Activated CD4-positive, alpha-beta T cell treated with anti-CD3 and anti-CD28 coated beads, Interleukin-2, Interleukin-4, amounts not matched to agents 100 ng/mL and 50 ng/mL, durations not matched to agents 16 hours and 8 hours (primary cell): ENCODE data around the gene PCDHAC2.

ENCODE experiments used
- DNase-seq: peaks from one replicate; pipeline ENCODE4 v3.0.0-alpha.2; 2020; ENCODE audit warnings: low spot score

Gene PCDHAC2, protein sequence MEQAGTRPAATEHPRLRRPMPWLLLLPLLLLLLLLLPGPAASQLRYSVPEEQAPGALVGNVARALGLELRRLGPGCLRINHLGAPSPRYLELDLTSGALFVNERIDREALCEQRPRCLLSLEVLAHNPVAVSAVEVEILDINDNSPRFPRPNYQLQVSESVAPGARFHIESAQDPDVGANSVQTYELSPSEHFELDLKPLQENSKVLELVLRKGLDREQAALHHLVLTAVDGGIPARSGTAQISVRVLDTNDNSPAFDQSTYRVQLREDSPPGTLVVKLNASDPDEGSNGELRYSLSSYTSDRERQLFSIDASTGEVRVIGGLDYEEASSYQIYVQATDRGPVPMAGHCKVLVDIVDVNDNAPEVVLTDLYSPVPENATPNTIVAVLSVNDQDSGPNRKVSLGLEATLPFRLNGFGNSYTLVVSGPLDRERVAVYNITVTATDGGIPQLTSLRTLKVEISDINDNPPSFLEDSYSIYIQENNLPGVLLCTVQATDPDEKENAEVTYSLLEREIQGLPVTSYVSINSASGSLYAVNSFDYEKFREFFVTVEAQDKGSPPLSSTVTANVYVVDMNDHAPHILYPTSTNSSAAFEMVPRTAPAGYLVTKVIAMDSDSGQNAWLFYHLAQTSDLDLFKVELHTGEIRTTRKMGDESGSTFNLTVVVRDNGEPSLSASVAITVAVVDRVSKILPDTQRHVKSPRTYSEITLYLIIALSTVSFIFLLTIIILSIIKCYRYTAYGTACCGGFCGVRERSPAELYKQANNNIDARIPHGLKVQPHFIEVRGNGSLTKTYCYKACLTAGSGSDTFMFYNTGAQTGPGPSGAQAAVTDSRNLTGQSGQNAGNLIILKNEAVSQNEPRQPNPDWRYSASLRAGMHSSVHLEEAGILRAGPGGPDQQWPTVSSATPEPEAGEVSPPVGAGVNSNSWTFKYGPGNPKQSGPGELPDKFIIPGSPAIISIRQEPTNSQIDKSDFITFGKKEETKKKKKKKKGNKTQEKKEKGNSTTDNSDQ

DNA sequence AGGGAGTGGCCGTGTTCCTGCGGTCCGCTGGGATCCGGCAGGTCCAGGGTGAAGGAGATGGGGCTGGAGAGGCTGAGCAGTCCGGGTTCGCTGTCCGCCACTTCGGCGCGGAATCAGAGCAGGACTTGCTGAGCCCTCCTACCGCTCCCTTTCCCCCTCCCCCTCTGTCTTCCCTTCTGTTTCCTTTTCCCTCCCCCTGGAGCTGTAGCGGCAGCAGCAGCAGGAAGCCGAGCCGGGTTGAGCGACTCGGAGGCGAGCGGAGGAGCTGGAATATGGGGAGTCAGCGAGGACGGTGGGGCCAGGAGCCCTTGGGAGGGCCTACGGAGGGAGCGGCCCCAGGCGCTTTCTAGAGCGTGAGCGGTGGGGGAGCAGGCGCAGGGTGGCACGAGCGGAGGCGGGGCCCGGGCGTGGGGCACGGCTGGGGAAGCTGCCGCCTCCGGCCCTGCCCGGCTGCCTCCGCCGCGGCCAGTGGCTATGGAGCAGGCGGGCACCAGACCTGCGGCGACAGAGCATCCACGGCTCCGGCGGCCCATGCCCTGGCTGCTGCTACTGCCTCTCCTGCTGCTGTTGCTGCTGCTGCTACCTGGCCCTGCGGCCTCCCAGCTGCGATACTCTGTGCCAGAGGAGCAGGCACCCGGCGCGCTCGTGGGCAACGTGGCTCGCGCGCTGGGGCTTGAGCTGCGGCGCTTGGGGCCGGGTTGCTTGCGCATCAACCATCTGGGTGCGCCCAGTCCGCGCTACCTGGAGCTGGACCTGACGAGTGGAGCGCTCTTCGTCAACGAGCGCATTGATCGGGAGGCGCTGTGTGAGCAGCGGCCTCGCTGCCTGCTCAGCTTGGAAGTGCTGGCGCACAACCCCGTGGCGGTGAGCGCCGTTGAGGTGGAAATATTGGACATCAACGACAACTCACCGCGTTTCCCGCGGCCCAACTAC is at the start of gene PCDHAC2:
Gene PCDHAC2 (plus strand): TSS at position 184 of the 933 bp plus-strand sequence. CDS start 291 bp downstream, at position 475.
- no peak for DNase-seq

DNA sequence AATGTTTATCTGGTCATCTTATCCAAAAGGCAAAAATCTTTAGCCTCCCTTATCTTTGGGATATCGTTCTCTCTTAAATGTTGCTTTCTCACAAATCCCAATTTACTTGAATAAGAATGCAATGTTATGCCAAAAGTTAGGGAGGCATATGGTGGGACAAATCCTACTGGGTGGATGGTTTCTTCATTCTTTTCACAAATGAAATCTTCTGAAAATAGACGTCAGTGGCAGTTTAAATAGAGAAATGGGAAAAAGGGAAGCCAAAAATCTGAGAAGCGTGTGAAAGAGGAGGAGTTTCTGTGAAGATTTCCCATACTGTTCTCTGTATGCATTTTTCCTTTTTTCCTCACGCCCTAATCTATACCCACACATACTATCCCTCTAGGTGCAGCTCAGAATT is 42.7 kb upstream of the PCDHAC2 start:
- DNase-seq: no peak

DNA sequence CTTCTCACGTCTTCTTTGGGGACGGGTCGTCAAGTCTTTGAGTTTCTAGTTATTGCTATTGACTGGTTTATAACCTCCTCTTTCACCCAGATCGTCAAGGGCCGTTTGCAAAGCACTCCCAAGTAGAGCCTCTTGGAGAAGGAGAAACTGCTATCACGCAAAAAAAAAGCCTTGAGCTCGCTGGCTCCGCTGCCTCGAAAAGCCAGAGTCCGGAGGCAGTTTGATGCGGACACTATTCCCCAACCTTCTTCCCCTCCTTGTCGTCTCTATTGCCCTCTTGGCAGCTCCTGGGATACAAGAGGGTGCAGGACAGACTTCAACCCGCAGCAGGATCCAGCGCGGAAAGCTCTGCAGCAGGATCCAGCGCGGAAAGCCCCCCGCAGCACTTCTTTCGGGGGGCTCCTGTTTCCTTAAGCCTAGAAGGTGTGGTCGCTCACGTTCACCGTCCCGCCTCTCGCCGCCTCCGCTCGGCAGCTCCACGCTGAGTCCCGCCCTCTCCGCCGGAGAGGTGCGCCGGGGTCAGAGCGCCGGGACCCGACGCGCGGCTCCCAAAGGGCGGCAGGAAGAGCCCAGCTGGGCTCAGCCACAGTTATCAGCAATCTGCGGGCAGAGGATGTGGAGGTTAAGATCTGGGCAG is 40.4 kb upstream of the PCDHAC2 start, which contains the start of gene PCDHAC1:
Gene PCDHAC1 (plus strand): TSS at position 494 of the 637 bp plus-strand sequence. CDS start 594 bp downstream, outside the sequence.
- DNase-seq: no peak

DNA sequence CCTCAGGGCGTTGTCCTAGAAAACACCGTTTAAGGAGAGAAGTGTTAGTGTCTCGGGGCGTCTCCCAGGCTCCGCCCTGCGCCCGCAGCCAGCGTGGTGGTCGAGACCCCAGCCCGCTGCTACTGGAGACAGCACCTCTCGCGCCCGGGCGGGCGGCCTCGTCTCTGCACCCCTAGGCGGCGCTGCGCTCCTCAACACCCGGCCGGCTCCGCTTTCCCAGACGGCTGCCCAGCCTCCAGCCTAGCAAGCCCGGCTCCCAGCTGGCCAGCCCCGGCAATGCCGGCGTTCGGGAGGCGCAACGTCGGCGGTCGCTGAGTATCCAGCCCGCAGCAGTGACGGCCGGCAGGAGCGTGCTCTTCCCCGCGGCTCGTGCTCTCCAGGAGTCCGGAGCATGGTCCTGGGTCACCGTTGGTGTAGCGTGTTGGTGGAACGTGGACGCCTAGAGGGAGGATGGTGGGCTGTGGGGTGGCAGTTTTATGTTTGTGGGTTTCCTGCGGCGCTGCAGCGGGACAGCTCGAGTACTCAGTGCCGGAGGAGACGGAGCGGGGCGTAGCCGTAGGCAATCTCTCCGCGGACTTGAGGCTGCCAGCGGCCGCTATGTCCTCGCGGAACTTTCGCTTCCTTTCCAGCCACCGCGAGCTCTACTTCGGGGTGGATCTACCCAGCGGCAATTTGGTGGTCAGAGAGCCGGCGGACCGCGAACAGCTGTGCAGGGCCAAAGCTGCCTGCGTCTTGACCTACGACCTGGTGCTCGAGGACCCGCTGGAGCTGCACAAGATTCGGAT is 39.6 kb upstream of the PCDHAC2 start:
- DNase-seq: peak; percentile 2

DNA sequence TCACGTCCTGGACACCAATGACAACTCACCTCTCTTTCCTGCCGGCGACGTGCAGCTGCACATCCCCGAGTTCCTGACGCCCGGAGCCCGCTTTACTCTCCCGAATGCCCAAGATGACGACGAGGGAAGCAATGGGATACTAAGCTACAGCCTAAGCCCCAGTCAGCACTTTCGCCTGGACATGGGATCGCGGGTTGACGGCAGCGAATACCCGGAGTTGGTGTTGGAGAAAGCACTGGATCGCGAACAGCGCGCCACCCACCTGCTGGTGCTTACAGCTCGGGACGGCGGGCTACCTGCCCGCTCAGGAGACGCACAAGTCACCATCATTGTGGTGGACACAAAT is 39.1 kb upstream of the PCDHAC2 start:
- DNase-seq: no peak

DNA sequence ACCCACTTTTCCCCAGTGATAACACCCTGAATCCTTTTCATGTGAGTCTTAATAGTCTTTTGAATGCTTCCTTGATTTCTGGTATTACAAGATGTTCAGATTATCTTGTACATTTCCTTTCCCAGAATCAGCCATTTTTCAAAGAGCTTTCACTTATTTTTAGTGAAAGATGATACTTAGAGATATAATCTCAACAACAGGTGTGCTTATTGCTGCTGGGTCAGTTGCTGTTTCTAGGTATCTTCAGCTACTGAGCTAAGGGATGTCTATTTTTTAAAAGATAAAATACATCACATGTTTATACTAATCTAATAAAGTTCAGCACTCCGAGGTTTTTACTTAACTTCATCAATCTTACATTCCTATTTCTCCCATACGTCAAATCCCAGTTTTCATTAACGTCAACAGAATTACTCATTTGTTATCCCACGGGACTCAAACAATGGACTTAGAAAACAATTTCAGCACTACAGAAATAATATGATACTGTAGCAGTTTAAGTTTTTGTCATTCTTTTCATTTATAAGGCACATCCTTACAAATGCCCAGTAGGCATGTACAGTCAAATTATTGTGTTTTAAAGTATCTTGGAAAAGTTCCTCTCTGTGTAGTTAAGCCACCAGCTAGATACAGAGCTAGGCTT is 31.2 kb upstream of the PCDHAC2 start:
- DNase-seq: no peak

DNA sequence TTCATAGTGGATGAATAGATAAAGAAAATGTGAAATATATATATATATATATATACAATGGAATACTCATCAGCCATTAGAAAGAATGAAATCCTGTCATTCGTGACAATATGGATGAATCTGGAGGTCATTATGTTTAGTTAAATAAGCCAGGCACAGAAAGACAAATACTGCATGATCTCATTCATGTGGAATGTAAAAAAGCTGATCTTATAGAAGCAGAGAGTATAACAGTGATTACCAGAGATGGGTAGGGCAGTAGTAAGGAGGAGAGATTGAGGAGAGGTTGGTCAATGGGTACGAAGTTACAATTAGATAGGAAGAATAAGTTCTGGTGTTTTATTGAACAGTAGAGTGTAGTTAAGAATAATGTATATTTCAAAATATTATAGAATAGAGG is 19.7 kb upstream of the PCDHAC2 start:
- DNase-seq: no peak

DNA sequence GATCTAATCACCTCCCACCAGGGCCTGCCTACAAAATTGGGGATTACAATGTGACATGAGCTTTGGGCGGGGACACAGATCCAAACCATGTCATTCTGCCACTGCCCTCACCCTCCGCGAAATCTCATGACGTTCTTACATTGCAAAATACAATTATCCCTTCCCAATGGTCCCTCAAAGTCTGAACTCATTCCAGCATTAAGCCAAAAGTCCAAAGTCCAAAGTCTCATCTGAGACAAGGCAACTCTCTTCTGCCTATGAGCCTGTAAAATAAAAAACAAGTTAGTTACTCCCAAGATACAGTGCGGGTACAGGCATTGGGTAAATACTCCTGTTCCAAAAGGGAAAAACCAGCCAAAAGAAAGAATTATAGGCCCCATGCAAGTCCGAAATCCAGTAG is 14.6 kb upstream of the PCDHAC2 start:
- no peak for DNase-seq

DNA sequence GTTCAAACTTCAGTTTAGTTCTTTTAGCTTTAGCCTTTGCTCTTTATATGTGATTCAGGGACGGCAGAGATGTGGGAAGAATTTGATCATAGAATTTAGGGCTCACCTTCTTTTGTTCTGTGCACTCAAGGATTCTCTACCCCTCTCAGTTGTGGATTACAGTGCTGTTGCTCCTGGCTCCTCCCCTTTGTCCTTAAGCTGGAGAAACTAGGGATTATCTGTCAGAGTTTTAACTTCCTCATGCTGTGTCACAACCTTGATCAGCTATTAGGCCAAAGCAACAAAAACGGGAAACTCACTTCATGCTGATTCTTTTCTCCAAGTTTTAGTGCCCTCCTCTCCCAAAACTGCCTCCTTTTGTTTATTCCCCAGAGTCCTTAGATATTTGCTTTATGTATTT is 13.0 kb upstream of the PCDHAC2 start:
- DNase-seq: no peak

DNA sequence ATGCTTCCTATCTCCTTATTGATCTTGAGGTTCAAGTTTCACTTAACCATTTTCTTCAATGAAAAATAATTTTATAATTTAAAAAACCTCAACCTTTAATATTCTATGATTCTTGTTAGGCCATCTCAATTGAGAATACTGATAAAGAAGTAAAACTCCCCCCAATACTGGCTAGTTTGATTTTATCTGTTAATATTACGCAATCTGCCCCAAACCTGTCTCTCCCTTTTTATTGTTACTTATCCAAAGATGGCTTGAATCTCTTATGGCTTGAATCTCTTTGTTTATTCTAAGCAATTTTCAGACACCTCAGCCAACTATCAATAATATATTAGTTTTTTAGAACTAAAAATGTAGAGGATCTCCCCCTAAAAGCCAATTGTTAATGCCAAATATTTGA is 4.1 kb upstream of the PCDHAC2 start:
- no peak for DNase-seq

DNA sequence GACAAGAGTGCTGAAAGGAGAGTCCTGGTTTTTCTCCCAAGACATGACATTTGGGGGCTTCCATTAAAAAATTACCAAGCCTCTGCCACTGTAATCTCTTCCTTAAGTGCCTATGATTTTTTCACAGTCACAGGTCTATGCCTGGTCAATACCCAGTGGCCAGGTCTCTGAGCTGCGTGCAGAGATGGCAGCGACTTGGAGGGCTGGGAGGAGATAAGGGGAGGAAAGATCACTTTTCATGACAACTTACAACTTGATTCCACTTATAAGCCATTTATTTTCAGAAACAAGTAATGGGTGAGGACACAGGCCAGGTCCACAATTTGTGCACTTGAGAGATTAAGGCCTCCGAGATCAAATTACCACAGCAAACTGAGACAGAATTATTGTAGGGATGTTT is 1.9 kb upstream of the PCDHAC2 start:
- no peak for DNase-seq

DNA sequence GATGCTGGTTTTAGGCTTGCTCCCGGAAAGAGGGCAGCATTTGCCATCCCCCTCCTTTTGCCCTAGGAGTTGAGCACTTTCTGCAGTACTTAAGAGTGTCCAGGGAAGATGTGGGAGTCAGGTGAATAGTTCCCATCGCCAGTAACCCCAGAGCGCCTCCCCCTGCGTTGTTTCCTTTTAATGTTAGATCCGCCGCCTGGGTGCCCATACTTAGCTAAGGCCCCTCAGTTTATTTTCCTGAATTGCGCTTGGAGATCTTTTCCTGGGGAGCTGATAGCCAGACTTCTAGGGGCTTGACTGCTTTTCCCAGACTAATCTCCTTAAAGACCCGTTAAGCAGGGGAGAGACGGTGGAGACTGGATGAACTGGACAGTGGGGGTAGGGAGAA is 377 bp upstream of the PCDHAC2 start:
- no peak for DNase-seq

DNA sequence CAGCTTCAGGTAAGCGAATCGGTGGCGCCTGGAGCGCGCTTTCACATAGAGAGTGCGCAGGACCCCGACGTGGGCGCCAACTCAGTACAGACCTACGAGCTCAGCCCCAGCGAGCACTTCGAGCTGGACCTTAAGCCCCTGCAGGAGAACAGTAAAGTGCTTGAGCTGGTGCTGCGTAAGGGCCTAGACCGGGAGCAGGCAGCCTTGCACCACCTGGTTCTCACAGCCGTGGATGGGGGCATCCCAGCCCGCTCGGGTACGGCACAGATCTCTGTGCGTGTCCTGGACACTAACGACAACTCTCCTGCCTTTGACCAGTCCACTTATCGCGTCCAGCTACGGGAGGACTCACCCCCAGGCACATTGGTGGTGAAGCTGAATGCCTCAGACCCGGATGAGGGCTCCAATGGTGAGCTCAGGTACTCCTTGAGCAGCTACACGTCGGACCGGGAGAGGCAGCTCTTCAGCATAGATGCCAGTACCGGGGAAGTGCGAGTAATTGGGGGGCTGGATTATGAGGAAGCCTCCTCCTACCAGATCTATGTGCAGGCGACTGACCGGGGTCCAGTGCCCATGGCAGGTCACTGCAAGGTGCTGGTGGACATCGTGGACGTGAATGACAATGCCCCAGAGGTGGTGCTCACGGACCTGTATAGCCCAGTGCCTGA is 1.1 kb downstream of the PCDHAC2 start:
- DNase-seq: no peak

DNA sequence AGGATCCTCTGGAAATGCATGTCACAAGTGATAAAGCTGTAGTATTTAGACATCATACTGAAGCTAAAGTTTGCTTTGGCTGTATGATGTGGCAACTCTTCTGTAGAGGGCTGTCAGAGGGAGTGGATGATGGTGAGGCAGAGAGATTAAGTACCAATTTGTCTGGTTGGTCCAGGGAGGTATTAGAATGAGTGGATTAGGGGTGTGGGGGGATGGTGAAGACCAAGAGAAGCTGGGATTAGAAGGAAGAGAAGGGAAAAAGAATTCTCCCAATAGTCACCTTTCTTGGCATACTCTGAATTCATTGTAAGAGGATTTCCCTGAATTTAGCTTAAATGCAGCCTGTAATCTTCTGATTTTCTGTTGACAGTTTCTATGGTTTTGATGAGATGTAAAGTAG is 3.6 kb downstream of the PCDHAC2 start:
- no peak for DNase-seq

DNA sequence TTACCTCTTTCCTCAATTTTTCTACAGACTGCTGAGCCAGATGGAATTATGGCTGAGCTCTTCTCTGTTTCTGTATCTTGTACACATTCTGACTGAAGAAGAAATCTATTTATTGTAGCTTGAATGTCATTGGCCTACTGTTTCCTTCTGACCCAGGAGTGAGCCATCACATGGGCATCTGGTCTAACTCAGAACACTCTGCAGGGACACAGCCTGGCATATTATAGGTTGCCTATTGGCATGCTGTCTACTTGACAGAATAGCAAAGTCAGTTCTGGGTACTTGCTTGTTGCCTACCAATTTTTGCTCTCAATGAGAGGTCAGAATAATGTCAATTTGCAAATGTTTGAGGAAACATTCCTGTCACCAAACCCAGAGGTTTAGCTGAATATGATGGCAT is 7.3 kb downstream of the PCDHAC2 start:
- DNase-seq: no peak

DNA sequence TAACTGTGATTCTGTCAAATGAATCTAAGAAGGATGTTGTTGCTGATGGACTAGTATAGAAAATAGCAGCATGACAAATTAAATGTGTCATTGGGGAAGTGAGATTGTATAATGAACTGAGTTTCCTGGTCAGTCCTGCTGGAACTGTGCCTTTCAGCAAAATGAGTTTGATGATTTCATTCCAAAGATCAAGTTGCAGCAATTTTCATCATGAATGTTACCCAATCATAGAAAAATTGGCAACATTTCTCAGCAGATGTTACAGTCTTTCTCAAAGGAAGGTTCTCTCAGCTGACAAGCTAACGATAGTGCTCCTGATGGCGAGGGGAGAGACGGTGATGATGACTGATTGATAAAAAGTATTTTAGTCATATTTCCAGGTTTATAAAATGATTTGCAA is 10.7 kb downstream of the PCDHAC2 start:
- DNase-seq: no peak

DNA sequence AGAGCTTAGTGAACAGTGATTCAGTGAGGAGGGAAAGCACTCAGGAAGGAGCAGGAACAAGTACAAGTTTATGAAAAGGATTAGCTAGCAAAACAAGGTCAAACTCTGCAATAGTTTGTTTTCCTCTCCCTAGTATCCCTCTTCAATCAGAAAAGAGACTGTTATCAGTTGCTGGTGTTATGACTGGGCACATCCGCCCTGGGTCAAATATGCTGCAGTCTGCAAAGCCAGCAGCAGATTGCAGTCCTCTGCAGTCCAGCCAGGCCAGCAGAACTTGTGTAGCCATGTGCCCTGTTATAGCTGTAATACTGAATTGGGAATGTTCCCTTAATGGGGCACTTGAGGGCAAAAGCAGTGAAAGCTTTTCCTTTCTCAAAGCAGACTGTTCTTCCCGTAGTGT is 12.0 kb downstream of the PCDHAC2 start:
- no peak for DNase-seq

DNA sequence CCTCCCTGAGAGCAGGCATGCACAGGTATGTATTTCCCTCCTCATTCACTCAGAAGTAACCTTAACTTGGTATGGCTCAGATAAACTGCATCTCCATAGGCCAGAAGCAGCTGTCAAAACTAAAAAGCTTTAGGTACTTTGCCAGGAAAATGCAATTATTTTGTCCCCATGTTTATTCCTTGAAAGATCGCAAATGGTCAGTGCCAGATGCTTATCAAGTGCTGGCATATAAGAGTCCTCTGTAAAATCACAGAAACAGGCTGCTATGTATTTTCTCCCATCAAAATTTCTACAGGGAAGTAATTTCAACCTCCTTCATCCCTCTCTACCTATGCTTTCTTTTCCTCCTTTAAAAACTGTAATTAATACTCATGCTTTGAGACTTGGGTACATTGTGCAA is 12.7 kb downstream of the PCDHAC2 start:
- no peak for DNase-seq

DNA sequence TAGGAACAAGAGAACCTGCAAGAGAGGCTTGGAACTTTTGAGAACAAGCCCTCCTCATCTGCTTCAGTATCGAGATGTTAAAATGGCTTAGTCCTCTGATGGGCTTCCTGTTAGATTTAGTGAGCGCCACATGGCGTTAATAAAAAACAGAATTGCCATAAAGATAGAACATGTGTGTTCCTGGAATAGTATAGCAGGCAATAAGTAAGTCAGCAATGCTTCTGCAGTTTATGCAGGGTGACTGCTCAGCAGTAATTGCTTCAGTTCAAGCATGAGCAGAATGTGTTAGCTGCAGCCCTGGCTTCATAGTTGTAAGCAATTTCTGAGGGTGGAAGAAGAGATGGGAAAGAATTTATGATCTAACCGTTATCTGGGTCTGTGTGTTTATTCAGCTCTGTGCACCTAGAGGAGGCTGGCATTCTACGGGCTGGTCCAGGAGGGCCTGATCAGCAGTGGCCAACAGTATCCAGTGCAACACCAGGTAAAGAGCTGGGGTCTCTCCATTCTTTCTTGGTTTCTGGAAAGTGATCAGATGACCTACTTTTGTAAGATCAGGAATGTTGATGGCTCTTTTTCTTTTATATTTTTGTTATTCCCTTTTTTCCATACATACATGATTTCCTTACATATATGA is 15.9 kb downstream of the PCDHAC2 start:
- DNase-seq: no peak
